ENCODE data around the gene ELF1. TPM values are rescaled to one million over a fixed set of nuclear protein-coding genes. Genes with fewer than 3 reads are reported as not detected.

ELF1 gene
- polyA plus RNA-seq (2012; rRNA removed): 11.1 and 11.6 TPM in 2 replicates
- 12.5 and 13.6 TPM in 2 replicates for polyA plus RNA-seq (2012; cell fraction: cytosol; rRNA removed)
- polyA plus RNA-seq (2012; cell fraction: nucleus; rRNA removed): 6.1 and 12.7 TPM in 2 replicates

DNA sequence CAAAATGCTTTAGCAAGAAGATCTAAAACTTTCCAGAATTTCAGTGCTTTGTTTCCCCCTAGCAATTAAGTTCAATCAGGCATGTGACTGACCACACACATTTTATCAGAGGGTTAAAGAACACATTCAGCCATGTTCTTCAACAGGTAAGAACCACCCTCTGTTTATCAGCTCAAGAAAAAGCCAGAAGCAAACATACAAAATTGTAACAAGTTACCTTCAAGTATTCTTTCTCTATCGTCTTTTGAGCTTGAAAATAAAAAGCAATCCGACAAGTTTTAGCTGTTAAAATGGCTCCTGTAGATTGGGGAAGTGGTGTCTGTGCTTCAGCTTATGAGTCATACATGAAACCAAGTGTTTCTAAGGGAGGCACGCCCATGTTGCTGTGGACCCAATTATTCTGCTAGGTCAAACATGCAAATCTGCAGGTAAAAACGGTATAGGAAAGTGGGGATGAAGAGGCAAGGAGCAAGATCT is at the start of gene ELF1:
Gene ELF1 (minus strand): TSS at position 306 of the 477 bp plus-strand sequence. CDS start 37,262 bp downstream, outside the sequence.
- Histone ChIP-seq H3K27ac (ENCODE audit: low read depth in 2 of 2, low read length in 1 of 2) (no peak within 1 kb of the TSS; a peak in 1 of 4 replicates), H3K27me3 (ENCODE audit: insufficient read depth) (no peaks in the 10 kb centered on the region), H3K4me2 (no peak within 1 kb of the TSS), H2AFZ (ENCODE audit: low read depth) (no peak within 1 kb of the TSS; the same call in 1 of the 2 replicates), H3K4me3 (ENCODE audit: low read depth in 2 of 2, low read length in 1 of 2) (no peak within 1 kb of the TSS), H3K79me2 (ENCODE audit: insufficient read depth) (peaks cover 15% of the 10 kb centered on the region; the same call in 1 of the 2 replicates), H3K9me2 (no peaks in the 10 kb centered on the region), H3K9ac (no peak within 1 kb of the TSS), H3K4me1 (ENCODE audit: control insufficient read depth in 1 of 2, insufficient read depth in 2 of 2, low read depth in 1 of 2, low read length in 1 of 2) (peaks cover 0 to 11% of the 10 kb centered on the region in 2 experiments; a peak in 2 of 4 replicates), H3K36me3 (replicated peaks in 1 of 2; ENCODE audit: control insufficient read depth in 1 of 2, insufficient read depth in 2 of 2, low read length in 1 of 2) (no peaks in the 10 kb centered on the region), H3K9me3 (no peaks in the 10 kb centered on the region), H4K20me1 (ENCODE audit: insufficient read depth) (no peaks in the 10 kb centered on the region; the same call in 1 of the 2 replicates), H3F3A (replicated peaks; ENCODE audit: insufficient read depth) (peaks cover 11% of the 10 kb centered on the region)
- CTCF ChIA-PET: interaction anchor here (1.7 to 2.0 kb wide), 2 partner anchors 8 to 26 kb away, joined by 5 to 8 read pairs; no protein-coding TSS in a partner anchor
- DNase-seq: no peak
- whole genome bisulfite sequencing (ENCODE audit: low lambda C conversion rate): 67% methylated on average over 4 of the region's 4 CpGs
- peak; percentile 41; the same call in 1 of the 2 replicates for TF ChIP-seq FOSL2 (IDR thresholded peaks at IDR 0.05; ENCODE audit: borderline replicate concordance, low read depth)
- no peak for TF ChIP-seq EZH2phosphoT487 (IDR thresholded peaks at IDR 0.05; ENCODE audit: borderline replicate concordance, low read depth)
- TF ChIP-seq GATA2 (CRISPR knock-in tag; IDR thresholded peaks at IDR 0.05): no peak
- TF ChIP-seq TCF12 (IDR thresholded peaks at IDR 0.05): no peak
- TF ChIP-seq, protein P1, sequence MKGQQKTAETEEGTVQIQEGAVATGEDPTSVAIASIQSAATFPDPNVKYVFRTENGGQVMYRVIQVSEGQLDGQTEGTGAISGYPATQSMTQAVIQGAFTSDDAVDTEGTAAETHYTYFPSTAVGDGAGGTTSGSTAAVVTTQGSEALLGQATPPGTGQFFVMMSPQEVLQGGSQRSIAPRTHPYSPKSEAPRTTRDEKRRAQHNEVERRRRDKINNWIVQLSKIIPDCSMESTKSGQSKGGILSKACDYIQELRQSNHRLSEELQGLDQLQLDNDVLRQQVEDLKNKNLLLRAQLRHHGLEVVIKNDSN (IDR thresholded peaks at IDR 0.05; ENCODE audit: borderline replicate concordance, low read depth): no peak
- POLR2A ChIA-PET: interaction anchor here (0.5 kb wide), 1 partner anchor 135 kb away, joined by 5 read pairs; no protein-coding TSS in a partner anchor

DNA sequence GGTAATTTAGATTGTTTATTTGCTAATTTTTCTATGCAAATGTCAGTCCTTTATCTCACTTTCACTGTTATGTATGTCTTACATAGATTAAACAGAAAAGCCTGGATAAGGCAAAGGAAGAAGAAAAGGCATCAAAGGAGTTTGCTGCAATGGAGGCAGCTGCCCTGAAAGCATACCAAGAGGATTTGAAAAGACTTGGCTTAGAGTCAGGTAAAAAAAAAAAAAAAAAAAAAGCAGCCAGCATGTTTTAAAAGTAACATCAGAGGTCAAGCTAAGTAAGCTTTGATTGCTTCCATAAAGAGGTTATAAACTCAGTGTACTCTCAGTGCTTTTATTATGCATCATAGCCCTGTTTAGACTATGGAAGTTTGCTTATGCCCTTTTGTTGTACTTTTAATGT is 46.0 kb upstream of the ELF1 start:
- TF ChIP-seq, protein P2, sequence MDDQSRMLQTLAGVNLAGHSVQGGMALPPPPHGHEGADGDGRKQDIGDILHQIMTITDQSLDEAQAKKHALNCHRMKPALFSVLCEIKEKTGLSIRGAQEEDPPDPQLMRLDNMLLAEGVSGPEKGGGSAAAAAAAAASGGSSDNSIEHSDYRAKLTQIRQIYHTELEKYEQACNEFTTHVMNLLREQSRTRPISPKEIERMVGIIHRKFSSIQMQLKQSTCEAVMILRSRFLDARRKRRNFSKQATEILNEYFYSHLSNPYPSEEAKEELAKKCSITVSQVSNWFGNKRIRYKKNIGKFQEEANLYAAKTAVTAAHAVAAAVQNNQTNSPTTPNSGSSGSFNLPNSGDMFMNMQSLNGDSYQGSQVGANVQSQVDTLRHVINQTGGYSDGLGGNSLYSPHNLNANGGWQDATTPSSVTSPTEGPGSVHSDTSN (IDR thresholded peaks at IDR 0.05): no peak
- peak; percentile 4; the same call in 1 of the 2 replicates for TF ChIP-seq TCF12 (IDR thresholded peaks at IDR 0.05)
- H3K27me3 ChIP-seq (ENCODE audit: insufficient read depth): no peaks in the 10 kb centered on the region
- ChIA-PET POLR2A (no interaction called here), CTCF (no interaction called here)
- H3K9me3 ChIP-seq: no peaks in the 10 kb centered on the region
- no peaks in the 10 kb centered on the region for H3K9me2 ChIP-seq
- peak overlapping the region; percentile 84 for H3K4me2 ChIP-seq
- H3K27ac ChIP-seq (ENCODE audit: low read depth in 2 of 2, low read length in 1 of 2): peak overlapping the region; percentile 34 to 96; a peak in 3 of 4 replicates
- no peak for DNase-seq
- H2AFZ ChIP-seq (ENCODE audit: low read depth): no peak overlapping the region
- H3K9ac ChIP-seq: peak overlapping the region; percentile 40; the same call in 1 of the 2 replicates
- H3K4me1 ChIP-seq (ENCODE audit: control insufficient read depth in 1 of 2, insufficient read depth in 2 of 2, low read depth in 1 of 2, low read length in 1 of 2): peaks cover 4 to 8% of the 10 kb centered on the region in 2 experiments; a peak in 2 of 4 replicates
- H3K36me3 ChIP-seq (replicated peaks in 1 of 2; ENCODE audit: control insufficient read depth in 1 of 2, insufficient read depth in 2 of 2, low read length in 1 of 2): peaks cover 53 to 67% of the 10 kb centered on the region in 2 experiments
- H4K20me1 ChIP-seq (ENCODE audit: insufficient read depth): no peaks in the 10 kb centered on the region
- peaks cover 21% of the 10 kb centered on the region for H3F3A ChIP-seq (replicated peaks; ENCODE audit: insufficient read depth)
- H3K4me3 ChIP-seq (ENCODE audit: low read depth in 2 of 2, low read length in 1 of 2): no peak overlapping the region
- H3K79me2 ChIP-seq (ENCODE audit: insufficient read depth): peaks cover 52% of the 10 kb centered on the region

DNA sequence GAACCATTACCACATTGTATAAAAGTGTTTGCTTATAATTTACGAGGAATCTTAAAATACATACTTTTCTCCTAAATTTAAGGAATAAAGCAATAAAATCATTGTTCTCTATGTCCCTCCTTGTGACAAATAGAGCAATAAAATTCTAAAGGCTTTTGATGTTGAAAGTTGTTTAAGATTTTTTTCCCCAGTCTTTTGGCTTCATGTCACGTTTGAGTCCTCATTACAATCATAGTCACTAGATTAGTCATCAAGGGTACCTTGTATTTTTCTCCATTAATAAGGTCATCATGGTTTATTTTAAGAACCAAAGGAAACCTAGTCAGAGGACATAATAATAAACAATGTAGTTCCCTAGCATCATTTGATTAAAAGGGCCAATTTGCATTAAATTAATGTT is 45.4 kb upstream of the ELF1 start:
- DNase-seq: no peak
- Histone ChIP-seq H3K9ac (peak overlapping the region; percentile 40; the same call in 1 of the 2 replicates), H2AFZ (ENCODE audit: low read depth) (no peak overlapping the region), H3K27ac (ENCODE audit: low read depth in 2 of 2, low read length in 1 of 2) (peak overlapping the region in 1 of 2 experiments; percentile 96; a peak in 3 of 4 replicates), H4K20me1 (ENCODE audit: insufficient read depth) (no peaks in the 10 kb centered on the region), H3K27me3 (ENCODE audit: insufficient read depth) (no peaks in the 10 kb centered on the region), H3F3A (replicated peaks; ENCODE audit: insufficient read depth) (peaks cover 24% of the 10 kb centered on the region), H3K4me3 (ENCODE audit: low read depth in 2 of 2, low read length in 1 of 2) (no peak overlapping the region), H3K9me3 (no peaks in the 10 kb centered on the region), H3K4me2 (peak overlapping the region; percentile 84), H3K9me2 (no peaks in the 10 kb centered on the region), H3K36me3 (replicated peaks in 1 of 2; ENCODE audit: control insufficient read depth in 1 of 2, insufficient read depth in 2 of 2, low read length in 1 of 2) (peaks cover 49 to 62% of the 10 kb centered on the region in 2 experiments), H3K79me2 (ENCODE audit: insufficient read depth) (peaks cover 56% of the 10 kb centered on the region), H3K4me1 (ENCODE audit: control insufficient read depth in 1 of 2, insufficient read depth in 2 of 2, low read depth in 1 of 2, low read length in 1 of 2) (peaks cover 4 to 8% of the 10 kb centered on the region in 2 experiments; a peak in 2 of 4 replicates)
- POLR2A ChIA-PET: no interaction called here
- 51% methylated on average over 2 of the region's 2 CpGs for WGBS (ENCODE audit: low lambda C conversion rate)
- TF ChIP-seq, protein P3, sequence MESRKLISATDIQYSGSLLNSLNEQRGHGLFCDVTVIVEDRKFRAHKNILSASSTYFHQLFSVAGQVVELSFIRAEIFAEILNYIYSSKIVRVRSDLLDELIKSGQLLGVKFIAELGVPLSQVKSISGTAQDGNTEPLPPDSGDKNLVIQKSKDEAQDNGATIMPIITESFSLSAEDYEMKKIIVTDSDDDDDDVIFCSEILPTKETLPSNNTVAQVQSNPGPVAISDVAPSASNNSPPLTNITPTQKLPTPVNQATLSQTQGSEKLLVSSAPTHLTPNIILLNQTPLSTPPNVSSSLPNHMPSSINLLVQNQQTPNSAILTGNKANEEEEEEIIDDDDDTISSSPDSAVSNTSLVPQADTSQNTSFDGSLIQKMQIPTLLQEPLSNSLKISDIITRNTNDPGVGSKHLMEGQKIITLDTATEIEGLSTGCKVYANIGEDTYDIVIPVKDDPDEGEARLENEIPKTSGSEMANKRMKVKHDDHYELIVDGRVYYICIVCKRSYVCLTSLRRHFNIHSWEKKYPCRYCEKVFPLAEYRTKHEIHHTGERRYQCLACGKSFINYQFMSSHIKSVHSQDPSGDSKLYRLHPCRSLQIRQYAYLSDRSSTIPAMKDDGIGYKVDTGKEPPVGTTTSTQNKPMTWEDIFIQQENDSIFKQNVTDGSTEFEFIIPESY (IDR thresholded peaks at IDR 0.05; ENCODE audit: borderline replicate concordance, low read depth): no peak
- TF ChIP-seq TCF12 (IDR thresholded peaks at IDR 0.05): peak; percentile 14; the same call in 1 of the 2 replicates
- peak; percentile 48; the same call in 1 of the 2 replicates for TF ChIP-seq JUND (IDR thresholded peaks at IDR 0.05)
- no peak for TF ChIP-seq ELF1 (IDR thresholded peaks at IDR 0.05)
- TF ChIP-seq MEF2A (IDR thresholded peaks at IDR 0.05; ENCODE audit: borderline replicate concordance, low read depth): peak; percentile 69; the same call in 1 of the 2 replicates
- TF ChIP-seq FOSL2 (IDR thresholded peaks at IDR 0.05; ENCODE audit: borderline replicate concordance, low read depth): peak; percentile 43; the same call in 1 of the 2 replicates
- TF ChIP-seq YY1 (IDR thresholded peaks at IDR 0.05; ENCODE audit: low read depth): no peak
- CTCF ChIA-PET: interaction anchor here (1.1 kb wide), 1 partner anchor 11 kb away, joined by 4 read pairs; no protein-coding TSS in a partner anchor

Data from SK-N-SH (cell line).